Fibroblast of skin of back (primary cell): Measurements from ENCODE around the gene FGF16.
"Not testable (repeated sequence)": the region's sequence is repeated elsewhere in the genome, so short reads cannot be mapped to it uniquely, and the experiment has no call there.

Experiments
- DNase-seq: peaks from one replicate; pipeline ENCODE4 v3.0.0-alpha.2; 2013

Gene FGF16

DNA sequence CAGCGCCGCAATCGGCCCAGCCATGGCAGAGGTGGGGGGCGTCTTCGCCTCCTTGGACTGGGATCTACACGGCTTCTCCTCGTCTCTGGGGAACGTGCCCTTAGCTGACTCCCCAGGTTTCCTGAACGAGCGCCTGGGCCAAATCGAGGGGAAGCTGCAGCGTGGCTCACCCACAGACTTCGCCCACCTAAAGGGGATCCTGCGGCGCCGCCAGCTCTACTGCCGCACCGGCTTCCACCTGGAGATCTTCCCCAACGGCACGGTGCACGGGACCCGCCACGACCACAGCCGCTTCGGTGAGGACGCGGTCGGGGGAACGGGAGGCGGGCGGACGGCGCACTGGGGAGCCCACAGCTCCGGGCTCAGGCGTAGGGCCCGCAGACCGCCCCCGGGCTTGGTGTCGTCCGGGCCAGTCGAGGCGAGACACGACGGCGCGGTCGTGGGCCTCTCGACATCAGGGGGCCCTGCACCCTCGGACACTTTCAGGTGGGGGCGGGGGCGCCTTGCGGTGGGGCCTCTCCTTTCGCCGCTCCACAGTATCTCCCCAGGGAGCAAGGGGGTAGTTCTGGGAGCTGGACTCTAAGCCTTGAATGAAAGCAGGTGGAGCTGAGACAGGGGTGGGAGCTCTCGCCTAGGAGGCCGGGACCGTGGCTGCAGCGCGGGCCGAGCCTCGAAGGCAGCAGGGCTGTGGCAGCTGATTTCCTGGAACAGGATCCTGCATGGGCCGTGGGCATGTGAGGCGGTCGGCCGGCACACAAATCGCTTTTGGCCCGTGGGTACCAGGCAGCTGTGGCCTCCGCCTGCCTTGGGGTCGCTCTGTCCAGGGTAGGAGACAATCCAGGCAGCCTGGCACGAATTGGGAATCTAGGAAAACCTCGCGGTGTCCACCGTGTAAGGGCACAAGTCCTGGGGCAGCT lies 722 bp downstream of the FGF16 start:
- DNase-seq, result no peak

DNA sequence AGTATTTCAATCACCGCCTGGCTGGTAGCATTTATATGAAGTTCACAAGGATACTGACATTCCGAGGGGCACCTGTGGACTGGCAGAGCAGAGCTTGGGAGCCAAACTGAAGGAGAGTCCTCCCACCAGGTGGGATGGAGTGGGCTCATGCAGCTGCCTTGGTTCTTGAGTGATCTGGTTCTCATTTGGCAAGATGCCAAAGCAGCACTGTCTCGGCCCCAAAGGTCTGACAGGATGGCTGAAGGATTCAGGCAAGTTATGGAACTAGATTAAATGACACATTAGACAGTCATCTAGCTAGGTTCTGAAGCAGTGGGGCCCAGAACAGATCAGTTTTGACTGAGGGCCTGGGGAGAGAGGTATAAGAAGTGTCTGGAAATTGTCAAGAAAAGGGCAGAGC lies 3.2 kb downstream of the FGF16 start:
- DNase-seq, result no peak

DNA sequence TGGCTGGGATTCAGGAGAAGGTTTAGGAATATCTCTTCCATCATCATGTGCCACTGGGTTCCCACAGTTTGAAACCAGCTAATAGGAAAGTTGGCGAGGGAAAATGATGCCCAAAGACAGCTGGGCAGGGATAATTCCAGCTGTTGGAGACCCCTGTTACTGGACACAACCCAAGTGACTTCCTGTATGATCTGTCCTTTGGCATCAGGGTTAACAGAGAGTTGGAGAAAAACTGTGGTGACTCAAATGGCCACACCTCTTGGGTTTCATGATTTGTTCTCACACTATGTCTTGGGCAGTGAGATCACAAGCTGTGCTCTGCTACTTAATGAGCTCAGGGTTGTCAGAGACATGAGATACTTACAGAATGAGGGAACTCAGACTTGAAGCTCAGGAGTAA lies 3.8 kb downstream of the FGF16 start:
- peak; percentile 73 for DNase-seq

DNA sequence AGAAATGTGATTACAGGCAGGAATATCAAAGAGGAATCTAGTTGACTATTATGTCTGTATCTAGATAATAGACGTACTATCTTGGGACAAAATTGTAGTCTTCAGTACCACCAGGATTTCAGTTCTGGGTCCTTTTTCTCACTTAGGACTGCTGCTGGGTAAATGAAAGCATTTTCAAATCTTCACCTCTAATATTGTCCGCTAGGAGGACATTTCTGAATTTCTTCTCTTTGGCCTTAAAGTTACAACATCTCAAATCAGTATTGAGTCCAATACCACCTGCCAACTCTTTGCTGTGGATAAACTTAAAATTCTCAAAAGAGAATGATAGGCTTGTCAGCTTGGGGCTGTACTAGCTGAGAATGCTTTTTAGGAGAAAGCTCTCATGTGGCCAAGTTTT lies 6.0 kb downstream of the FGF16 start:
- no peak for DNase-seq

GRCh38 chrX:77455437-77455836 lies 8.2 kb downstream of the FGF16 start:
- no peak for DNase-seq

DNA sequence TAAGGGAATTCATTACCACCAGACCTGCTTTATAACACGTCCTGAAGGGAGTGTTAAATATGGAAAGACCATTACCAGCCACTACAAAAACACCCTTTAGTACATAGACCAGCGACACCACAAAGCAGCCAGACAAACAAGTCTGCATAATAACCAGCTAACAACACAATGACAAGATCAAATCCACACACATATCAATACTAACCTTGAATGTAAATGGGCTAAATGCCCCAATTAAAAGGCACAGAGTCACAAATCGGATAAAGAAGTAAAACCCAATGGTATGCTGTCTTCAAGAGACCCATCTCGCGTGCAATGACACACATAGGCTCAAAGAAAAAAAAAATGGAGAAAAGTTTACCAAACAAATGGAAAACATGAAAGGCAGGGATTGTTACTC lies 36.9 kb downstream of the FGF16 start:
- DNase-seq, result no peak

DNA sequence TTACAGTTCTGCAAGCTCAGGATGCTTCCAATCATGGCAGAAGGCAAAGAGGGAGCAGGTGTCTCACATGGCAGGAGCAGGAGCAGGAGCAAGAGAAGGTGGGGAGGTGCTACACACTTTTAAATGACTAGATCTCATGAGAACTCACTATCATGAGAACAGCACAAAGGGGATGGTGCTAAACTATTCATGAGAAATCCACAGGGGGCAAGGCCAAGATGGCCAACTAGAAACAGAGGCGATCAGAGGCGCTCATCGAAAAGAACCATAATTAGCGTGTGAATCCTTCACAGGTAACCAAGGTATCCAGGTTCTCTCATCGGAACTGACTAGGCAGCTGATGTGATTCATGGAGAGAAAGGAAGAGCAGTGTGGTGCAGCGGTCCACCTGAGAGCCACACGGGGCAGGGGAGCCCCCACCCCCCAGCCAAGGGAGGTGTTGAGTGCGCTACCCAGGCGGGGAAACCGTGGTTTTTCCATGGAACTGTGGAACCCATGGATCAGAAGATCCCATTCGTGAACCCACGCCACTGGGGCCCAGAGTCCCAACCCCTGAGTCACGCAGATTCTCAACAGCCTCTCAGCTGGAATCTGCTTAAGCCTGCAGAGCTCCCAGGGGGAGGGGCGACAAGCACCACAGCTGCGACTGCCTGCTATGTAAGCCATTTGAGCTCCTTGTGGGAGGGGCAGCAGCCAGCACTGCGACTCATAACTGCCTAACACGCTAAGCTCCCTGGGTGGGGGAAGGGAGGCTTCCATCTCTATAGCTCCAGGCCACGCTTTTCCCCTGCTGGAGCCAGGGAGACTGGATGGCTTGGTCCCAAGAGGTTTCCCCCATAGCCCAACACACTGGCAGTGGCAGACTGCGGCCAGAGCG lies 46.7 kb downstream of the FGF16 start:
- peak; percentile 89 for DNase-seq

DNA sequence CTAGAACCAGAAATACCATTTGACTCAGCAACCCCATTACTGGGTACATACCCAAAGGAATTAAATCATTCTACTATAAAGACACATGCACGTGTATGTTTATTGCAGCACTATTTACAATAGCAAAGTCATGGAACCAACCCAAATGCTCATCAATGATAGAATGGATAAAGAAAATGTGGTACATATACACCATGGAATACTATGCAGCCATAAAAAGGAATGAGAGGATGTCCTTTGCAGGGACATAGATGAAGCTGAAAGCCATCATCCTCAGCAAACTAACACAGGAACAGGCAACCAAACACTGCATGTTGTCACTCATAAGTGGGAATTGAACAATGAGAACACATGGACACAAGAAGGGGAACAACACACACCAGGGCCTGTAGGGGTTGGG lies 53.0 kb downstream of the FGF16 start:
- DNase-seq, result not testable (repeated sequence)

- DNase-seq, result no peak
Observed at GRCh38 chrX:77502951-77503525, 55.8 kb downstream of the FGF16 start.

DNA sequence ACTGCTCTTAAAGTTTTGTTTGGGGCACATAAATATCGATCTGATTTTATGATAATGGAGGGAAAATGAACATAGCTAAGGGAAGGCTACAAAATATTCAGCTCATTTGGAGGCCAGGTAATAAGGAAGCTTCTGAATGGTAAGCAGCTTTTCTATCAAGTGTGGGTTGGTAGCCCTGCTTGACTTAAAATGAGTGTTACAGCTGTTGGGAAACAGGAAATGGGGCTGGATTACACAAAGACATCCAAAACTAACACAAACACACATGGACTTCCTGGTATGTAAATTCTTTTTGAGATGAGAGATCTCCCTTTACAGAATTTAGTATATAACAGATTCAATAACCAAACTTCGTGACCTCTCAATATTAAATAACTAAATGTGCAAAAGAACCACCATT lies 58.0 kb downstream of the FGF16 start:
- peak; percentile 52 for DNase-seq
